GM23338 (cell line): ENCODE data around the gene ARAP1.

ENCODE experiments used
- EZH2 ChIP-seq: fragments of 200-600 bp; sonication (generic); IDR thresholded peaks from one replicate; pipeline ENCODE4 v1.8.0; 2017; ENCODE audit warnings: antibody characterized with exemption, mild to moderate bottlenecking, low read depth; ENCODE audit not compliant: unreplicated experiment
- POLR2AphosphoS5 ChIP-seq: IDR thresholded peaks from 2 replicates; pipeline ENCODE4 v1.6.1; 2016; ENCODE audit warnings: antibody characterized with exemption, low read depth
- TF ChIP-seq, protein P1 (sequence below), 2 experiments: fragments of 200-600 bp in 1 of 2; sonication (generic) in 1 of 2; conservative IDR thresholded peaks; 2 replicates each; pipeline versions ENCODE4 v1.5.1 to v1.6.1; 2016 to 2017; ENCODE audit warnings: antibody characterized with exemption in 2 of 2, low read depth in 2 of 2, mild to moderate bottlenecking in 2 of 2, moderate library complexity in 1 of 2

DNA sequence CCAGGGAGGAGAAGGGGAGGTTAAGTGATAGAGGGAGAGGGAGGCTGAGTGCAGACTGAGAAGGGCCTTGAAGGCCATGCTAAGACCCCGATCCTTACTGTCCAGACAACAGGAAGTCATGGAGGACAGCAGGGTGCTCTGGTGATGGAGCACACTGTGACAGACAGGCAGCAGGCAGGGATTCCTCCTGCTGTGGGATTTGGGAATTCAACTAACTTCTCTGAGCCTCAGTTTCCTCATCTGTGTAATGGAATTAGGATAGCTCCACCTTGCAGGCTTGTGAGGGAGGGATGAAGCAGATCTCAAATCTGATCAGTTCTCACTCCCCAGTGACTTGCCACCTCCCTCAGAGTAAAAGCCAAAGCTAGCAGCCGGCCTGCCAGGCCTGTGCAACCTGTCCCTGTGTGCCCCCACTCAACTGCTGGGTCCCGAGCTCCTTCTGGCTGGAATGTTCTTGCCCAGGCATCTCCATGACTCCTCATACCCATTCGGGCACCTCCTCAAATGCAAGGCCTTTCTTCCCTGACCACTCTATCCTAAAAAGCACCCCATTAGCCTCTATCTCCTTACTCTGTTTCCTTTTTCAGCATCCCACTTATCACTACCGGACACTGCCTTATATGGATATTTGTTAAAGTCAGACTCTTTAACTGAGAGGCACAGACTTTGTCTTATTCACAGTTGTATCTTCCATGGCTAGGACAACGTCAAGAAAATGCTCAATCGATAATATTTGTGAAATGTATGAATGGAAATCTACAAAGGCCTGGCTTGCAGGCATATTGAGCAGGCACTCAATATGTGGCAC lies 9.5 kb downstream of the ARAP1 start:
- TF ChIP-seq, protein P1, sequence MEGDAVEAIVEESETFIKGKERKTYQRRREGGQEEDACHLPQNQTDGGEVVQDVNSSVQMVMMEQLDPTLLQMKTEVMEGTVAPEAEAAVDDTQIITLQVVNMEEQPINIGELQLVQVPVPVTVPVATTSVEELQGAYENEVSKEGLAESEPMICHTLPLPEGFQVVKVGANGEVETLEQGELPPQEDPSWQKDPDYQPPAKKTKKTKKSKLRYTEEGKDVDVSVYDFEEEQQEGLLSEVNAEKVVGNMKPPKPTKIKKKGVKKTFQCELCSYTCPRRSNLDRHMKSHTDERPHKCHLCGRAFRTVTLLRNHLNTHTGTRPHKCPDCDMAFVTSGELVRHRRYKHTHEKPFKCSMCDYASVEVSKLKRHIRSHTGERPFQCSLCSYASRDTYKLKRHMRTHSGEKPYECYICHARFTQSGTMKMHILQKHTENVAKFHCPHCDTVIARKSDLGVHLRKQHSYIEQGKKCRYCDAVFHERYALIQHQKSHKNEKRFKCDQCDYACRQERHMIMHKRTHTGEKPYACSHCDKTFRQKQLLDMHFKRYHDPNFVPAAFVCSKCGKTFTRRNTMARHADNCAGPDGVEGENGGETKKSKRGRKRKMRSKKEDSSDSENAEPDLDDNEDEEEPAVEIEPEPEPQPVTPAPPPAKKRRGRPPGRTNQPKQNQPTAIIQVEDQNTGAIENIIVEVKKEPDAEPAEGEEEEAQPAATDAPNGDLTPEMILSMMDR (conservative IDR thresholded peaks at IDR 0.05; ENCODE audit: low read depth in 2 of 2) = no peak
- TF ChIP-seq EZH2 (no peak), POLR2AphosphoS5 (no peak)
